Sigmoid colon (tissue), 4 donors: ENCODE data around the gene TMEM37.

ENCODE experiments used
- EP300 ChIP-seq, 4 donors: sonication (generic); formaldehyde crosslinking; IDR thresholded peaks; one replicate each; pipeline ENCODE4 v1.6.1; 2017; ENCODE audit warnings: antibody characterized with exemption in 4 of 4
- TF ChIP-seq, protein P1 (sequence below), 4 experiments: fragments of 450-650 bp in 3 of 4; fragments of 200-600 bp in 1 of 4; IDR thresholded peaks; one replicate each; pipeline ENCODE4 v1.5.1; 2016 to 2019; ENCODE audit warnings: antibody characterized with exemption in 4 of 4, mild to moderate bottlenecking in 3 of 4, moderate library complexity in 2 of 4

DNA sequence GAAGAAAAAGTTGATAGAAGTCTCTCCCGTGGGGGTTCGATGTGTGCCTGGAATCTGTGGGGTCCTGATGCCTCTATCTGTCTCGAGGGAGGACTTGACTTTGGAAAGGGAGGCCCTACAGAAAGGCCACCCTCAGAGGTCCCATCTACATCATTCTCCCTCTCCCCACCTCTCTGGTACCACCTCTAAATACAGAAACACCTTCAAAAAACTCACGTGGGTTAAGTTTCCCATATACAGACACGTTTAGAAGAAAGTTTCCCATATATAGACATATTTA lies 5.3 kb upstream of the TMEM37 start:
- TF ChIP-seq, protein P1, sequence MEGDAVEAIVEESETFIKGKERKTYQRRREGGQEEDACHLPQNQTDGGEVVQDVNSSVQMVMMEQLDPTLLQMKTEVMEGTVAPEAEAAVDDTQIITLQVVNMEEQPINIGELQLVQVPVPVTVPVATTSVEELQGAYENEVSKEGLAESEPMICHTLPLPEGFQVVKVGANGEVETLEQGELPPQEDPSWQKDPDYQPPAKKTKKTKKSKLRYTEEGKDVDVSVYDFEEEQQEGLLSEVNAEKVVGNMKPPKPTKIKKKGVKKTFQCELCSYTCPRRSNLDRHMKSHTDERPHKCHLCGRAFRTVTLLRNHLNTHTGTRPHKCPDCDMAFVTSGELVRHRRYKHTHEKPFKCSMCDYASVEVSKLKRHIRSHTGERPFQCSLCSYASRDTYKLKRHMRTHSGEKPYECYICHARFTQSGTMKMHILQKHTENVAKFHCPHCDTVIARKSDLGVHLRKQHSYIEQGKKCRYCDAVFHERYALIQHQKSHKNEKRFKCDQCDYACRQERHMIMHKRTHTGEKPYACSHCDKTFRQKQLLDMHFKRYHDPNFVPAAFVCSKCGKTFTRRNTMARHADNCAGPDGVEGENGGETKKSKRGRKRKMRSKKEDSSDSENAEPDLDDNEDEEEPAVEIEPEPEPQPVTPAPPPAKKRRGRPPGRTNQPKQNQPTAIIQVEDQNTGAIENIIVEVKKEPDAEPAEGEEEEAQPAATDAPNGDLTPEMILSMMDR (IDR thresholded peaks at IDR 0.05): no peak
- TF ChIP-seq EP300 (IDR thresholded peaks at IDR 0.05): no peak
